ENCODE measurements around the gene ROR2. TPM values are rescaled to one million over a fixed set of nuclear protein-coding genes. Genes with fewer than 3 reads are reported as not detected.
A peak's percentile ranks its signal among the peaks of the same experiment; 100 is the strongest.

ROR2 gene
- total RNA-seq, 1 experiment from 2014 or later, result 2.7 TPM

DNA sequence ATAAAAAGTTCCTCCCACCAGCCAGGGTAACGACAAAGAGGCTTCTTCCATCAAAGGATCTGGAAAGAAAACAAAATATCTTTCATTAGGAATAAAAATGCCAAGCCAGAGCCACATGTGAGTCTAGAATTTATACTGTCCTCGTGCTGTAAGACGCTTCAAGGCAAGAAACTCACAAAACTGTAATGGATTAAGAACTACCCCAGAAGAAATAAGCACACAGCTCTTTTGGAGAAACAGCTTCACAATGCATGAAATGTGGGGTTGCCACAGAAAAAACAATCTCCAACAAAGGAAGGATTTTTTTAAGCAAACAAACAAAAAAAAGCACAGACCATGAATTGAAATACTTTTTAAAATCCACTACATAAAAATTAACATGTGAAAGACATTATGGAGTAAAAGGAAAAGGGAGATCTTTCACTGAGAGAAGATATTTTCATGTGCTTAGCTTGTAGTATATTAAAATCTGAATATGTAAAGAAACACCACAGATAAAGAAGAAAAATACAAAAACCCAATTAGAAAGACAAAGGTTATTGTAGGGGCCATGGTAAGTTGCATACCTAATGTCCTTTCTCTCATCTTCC, 385.9 kb downstream of the ROR2 start:
- no peak overlapping the region for H2AFZ ChIP-seq (ENCODE audit: low read length)
- no CpG with 5 or more reads among the region's 3 CpGs for WGBS (ENCODE audit: extremely low coverage, insufficient read length, low lambda C conversion rate)

More for the DNA sequence above, 385.9 kb downstream of the ROR2 start:
- Histone ChIP-seq H3K79me1 (ENCODE audit: insufficient read depth, low read depth, low read length, poor library complexity, severe bottlenecking) (no peaks in the 10 kb centered on the region), H3K23ac (ENCODE audit: insufficient read length, low read depth, low read length) (no peak overlapping the region), H3K14ac (ENCODE audit: insufficient read depth, low read length) (no peak overlapping the region), H3K27ac (ENCODE audit: insufficient read length, low read depth, low read length) (no peak overlapping the region), H3K9ac (ENCODE audit: extremely low read depth, insufficient read length, low read length) (no peak overlapping the region), H3K18ac (ENCODE audit: insufficient read length, low read depth, low read length) (no peak overlapping the region), H4K20me1 (ENCODE audit: control insufficient read depth, insufficient read depth, insufficient read length) (no peaks in the 10 kb centered on the region), H2BK12ac (ENCODE audit: insufficient read length, low read depth, low read length) (no peak overlapping the region), H3K4me2 (ENCODE audit: insufficient read depth, insufficient read length, low read length) (no peak overlapping the region), H3K79me2 (ENCODE audit: insufficient read depth, low read length) (no peaks in the 10 kb centered on the region), H2BK120ac (ENCODE audit: low read depth, low read length, poor library complexity, severe bottlenecking) (no peak overlapping the region), H4K8ac (replicated peaks; ENCODE audit: insufficient read length, low read depth, low read length) (no peak overlapping the region), H3K56ac (ENCODE audit: insufficient read length, low read depth, low read length) (no peak overlapping the region), H2BK15ac (ENCODE audit: low read depth, low read length) (no peak overlapping the region), H4K5ac (ENCODE audit: insufficient read length, low read depth, low read length) (no peak overlapping the region), H3K4ac (ENCODE audit: low read depth, low read length) (no peak overlapping the region), H3K27me3 (ENCODE audit: insufficient read depth, low read length) (no peaks in the 10 kb centered on the region), H2BK20ac (ENCODE audit: low read depth, low read length, poor library complexity, severe bottlenecking) (no peak overlapping the region), H3T11ph (ENCODE audit: low read length) (no peak overlapping the region), H3K23me2 (ENCODE audit: insufficient read length, low read depth, low read length, poor library complexity, severe bottlenecking) (no peaks in the 10 kb centered on the region), H4K91ac (ENCODE audit: insufficient read length, low read depth, low read length) (no peak overlapping the region), H3K4me1 (ENCODE audit: insufficient read depth, low read length) (no peaks in the 10 kb centered on the region; the same call in 1 of the 2 replicates), H2AK5ac (ENCODE audit: insufficient read length, low read length) (no peak overlapping the region), H2BK5ac (ENCODE audit: insufficient read length, low read length) (no peak overlapping the region), H3K9me3 (ENCODE audit: control insufficient read depth, low read depth, low read length) (no peaks in the 10 kb centered on the region)
- no peak overlapping the region for H3K4me3 Mint-ChIP-seq
- H3K36me3 Mint-ChIP-seq (ENCODE audit: insufficient read depth in 1 of 3, low read depth in 3 of 3), result no peaks in the 10 kb centered on the region; a peak in 1 of 7 replicates
- no peaks in the 10 kb centered on the region for H3K27me3 Mint-ChIP-seq (ENCODE audit: low read depth)
- H3K27ac Mint-ChIP-seq, result peak overlapping the region in 2 of 3 experiments; percentile 55 to 94; a peak in 3 of 7 replicates
- DNase-seq, result no peak
- no peaks in the 10 kb centered on the region; a peak in 1 of 5 replicates for H3K9me3 Mint-ChIP-seq
- TF ChIP-seq, protein P1, sequence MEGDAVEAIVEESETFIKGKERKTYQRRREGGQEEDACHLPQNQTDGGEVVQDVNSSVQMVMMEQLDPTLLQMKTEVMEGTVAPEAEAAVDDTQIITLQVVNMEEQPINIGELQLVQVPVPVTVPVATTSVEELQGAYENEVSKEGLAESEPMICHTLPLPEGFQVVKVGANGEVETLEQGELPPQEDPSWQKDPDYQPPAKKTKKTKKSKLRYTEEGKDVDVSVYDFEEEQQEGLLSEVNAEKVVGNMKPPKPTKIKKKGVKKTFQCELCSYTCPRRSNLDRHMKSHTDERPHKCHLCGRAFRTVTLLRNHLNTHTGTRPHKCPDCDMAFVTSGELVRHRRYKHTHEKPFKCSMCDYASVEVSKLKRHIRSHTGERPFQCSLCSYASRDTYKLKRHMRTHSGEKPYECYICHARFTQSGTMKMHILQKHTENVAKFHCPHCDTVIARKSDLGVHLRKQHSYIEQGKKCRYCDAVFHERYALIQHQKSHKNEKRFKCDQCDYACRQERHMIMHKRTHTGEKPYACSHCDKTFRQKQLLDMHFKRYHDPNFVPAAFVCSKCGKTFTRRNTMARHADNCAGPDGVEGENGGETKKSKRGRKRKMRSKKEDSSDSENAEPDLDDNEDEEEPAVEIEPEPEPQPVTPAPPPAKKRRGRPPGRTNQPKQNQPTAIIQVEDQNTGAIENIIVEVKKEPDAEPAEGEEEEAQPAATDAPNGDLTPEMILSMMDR (conservative IDR thresholded peaks at IDR 0.05), result no peak
- peaks cover 45 to 53% of the 10 kb centered on the region in 2 experiments for H3K4me1 Mint-ChIP-seq
